H9 (cell line): ENCODE measurements around the gene CCBE1. TPM values are rescaled to one million over a fixed set of nuclear protein-coding genes. Genes with fewer than 3 reads are reported as not detected.

Source experiments
- DNase-seq: peaks from one replicate; pipeline ENCODE4 v3.0.0-alpha.2; 2017
- H2AFZ ChIP-seq: one replicate; pipeline ENCODE4 v1.6.1; 2013; ENCODE audit warnings: mild to moderate bottlenecking, low read length, control low read depth, moderate library complexity
- H2AK5ac ChIP-seq: 2 replicates; pipeline ENCODE4 v1.6.1; 2013; ENCODE audit warnings: low read length, control low read depth, mixed read lengths; ENCODE audit not compliant: insufficient read length
- H2BK120ac ChIP-seq: one replicate; pipeline ENCODE4 v1.6.1; 2013; ENCODE audit warnings: low read depth, mild to moderate bottlenecking, low read length, control low read depth, inconsistent platforms; ENCODE audit not compliant: poor library complexity, severe bottlenecking
- H2BK12ac ChIP-seq: 2 replicates; pipeline ENCODE4 v1.6.1; 2013; ENCODE audit warnings: low read length, control low read depth, mixed read lengths, low read depth; ENCODE audit not compliant: insufficient read length
- H2BK15ac ChIP-seq: 2 replicates; pipeline ENCODE4 v1.6.1; 2013; ENCODE audit warnings: low read depth, low read length, control low read depth
- H2BK20ac ChIP-seq: one replicate; pipeline ENCODE4 v1.6.1; 2013; ENCODE audit warnings: low read depth, mild to moderate bottlenecking, low read length, control low read depth, inconsistent platforms; ENCODE audit not compliant: poor library complexity, severe bottlenecking
- H2BK5ac ChIP-seq: 2 replicates; pipeline ENCODE4 v1.6.1; 2013; ENCODE audit warnings: low read length, control low read depth, mixed read lengths; ENCODE audit not compliant: insufficient read length
- H3K14ac ChIP-seq: 2 replicates; pipeline ENCODE4 v1.6.1; 2013; ENCODE audit warnings: low read length, control low read depth; ENCODE audit not compliant: insufficient read depth
- H3K18ac ChIP-seq: 2 replicates; pipeline ENCODE4 v1.6.1; 2013; ENCODE audit warnings: low read depth, mild to moderate bottlenecking, mixed read lengths, low read length, control low read depth; ENCODE audit not compliant: insufficient read length
- H3K23ac ChIP-seq: 2 replicates; pipeline ENCODE4 v1.6.1; 2013; ENCODE audit warnings: low read length, control low read depth, mixed read lengths, low read depth; ENCODE audit not compliant: insufficient read length
- H3K23me2 ChIP-seq: 2 replicates; pipeline ENCODE4 v1.6.1; 2013; ENCODE audit warnings: low read depth, mild to moderate bottlenecking, mixed read lengths, low read length, control low read depth; ENCODE audit not compliant: insufficient read length, poor library complexity, severe bottlenecking
- H3K27ac ChIP-seq: 2 replicates; pipeline ENCODE4 v1.5.1; 2013; ENCODE audit warnings: low read length, control low read depth, mixed read lengths, low read depth; ENCODE audit not compliant: insufficient read length
- H3K27me3 ChIP-seq: 2 replicates; pipeline ENCODE4 v1.6.1; 2013; ENCODE audit warnings: low read length, control low read depth, inconsistent platforms; ENCODE audit not compliant: insufficient read depth
- H3K4ac ChIP-seq: 2 replicates; pipeline ENCODE4 v1.6.1; 2013; ENCODE audit warnings: low read depth, mild to moderate bottlenecking, control low read depth, inconsistent platforms, low read length, moderate library complexity
- H3K4me1 ChIP-seq: 2 replicates; pipeline ENCODE4 v1.6.1; 2013; ENCODE audit warnings: low read length, control low read depth, inconsistent platforms; ENCODE audit not compliant: insufficient read depth
- H3K4me2 ChIP-seq: 2 replicates; pipeline ENCODE4 v1.6.1; 2013; ENCODE audit warnings: low read length, control low read depth, mixed read lengths; ENCODE audit not compliant: insufficient read length, insufficient read depth
- H3K56ac ChIP-seq: 2 replicates; pipeline ENCODE4 v1.6.1; 2013; ENCODE audit warnings: low read depth, mild to moderate bottlenecking, mixed read lengths, low read length, control low read depth; ENCODE audit not compliant: insufficient read length
- H3K79me1 ChIP-seq: 2 replicates; pipeline ENCODE4 v1.6.1; 2013; ENCODE audit warnings: low read depth, mild to moderate bottlenecking, moderate library complexity, low read length, control low read depth, inconsistent platforms; ENCODE audit not compliant: insufficient read depth, poor library complexity, severe bottlenecking
- H3K79me2 ChIP-seq: 2 replicates; pipeline ENCODE4 v1.6.1; 2013; ENCODE audit warnings: low read length, control low read depth, inconsistent platforms; ENCODE audit not compliant: insufficient read depth
- H3K9ac ChIP-seq: 2 replicates; pipeline ENCODE4 v1.6.1; 2013; ENCODE audit warnings: low read length, control low read depth, mixed read lengths; ENCODE audit not compliant: insufficient read length; ENCODE audit errors: extremely low read depth
- H3K9me3 ChIP-seq: one replicate; pipeline ENCODE4 v1.6.1; 2013; ENCODE audit warnings: low read depth, low read length, inconsistent platforms; ENCODE audit not compliant: control insufficient read depth
- H3T11ph ChIP-seq: one replicate; pipeline ENCODE4 v1.6.1; 2013; ENCODE audit warnings: mild to moderate bottlenecking, low read length, control low read depth, inconsistent platforms
- H4K20me1 ChIP-seq: one replicate; pipeline ENCODE4 v1.6.1; 2013; ENCODE audit not compliant: control insufficient read depth, insufficient read length, insufficient read depth
- H4K5ac ChIP-seq: 2 replicates; pipeline ENCODE4 v1.6.1; 2013; ENCODE audit warnings: low read depth, mild to moderate bottlenecking, mixed read lengths, low read length, control low read depth; ENCODE audit not compliant: insufficient read length
- H4K8ac ChIP-seq: replicated peaks from 2 replicates; pipeline ENCODE4 v1.6.1; 2013; ENCODE audit warnings: low read length, control low read depth, mixed read lengths, low read depth; ENCODE audit not compliant: insufficient read length
- H4K91ac ChIP-seq: 2 replicates; pipeline ENCODE4 v1.6.1; 2013; ENCODE audit warnings: low read depth, mild to moderate bottlenecking, moderate library complexity, mixed read lengths, low read length, control low read depth; ENCODE audit not compliant: insufficient read length
- H3K27ac Mint-ChIP-seq, 3 experiments: 2 replicates in 2 of 3; 3 replicates in 1 of 3; pipeline ENCODE4 v1.8.0; 2020 to 2021; ENCODE audit warnings: mixed read lengths in 3 of 3, mild to moderate bottlenecking in 1 of 3, moderate library complexity in 1 of 3
- H3K27me3 Mint-ChIP-seq: 2 replicates; pipeline ENCODE4 v1.8.0; 2021; ENCODE audit warnings: low read depth, mild to moderate bottlenecking, moderate library complexity, mixed read lengths
- H3K36me3 Mint-ChIP-seq, 3 experiments: 2 replicates in 2 of 3; 3 replicates in 1 of 3; pipeline ENCODE4 v1.8.0; 2020 to 2021; ENCODE audit warnings: low read depth in 3 of 3, mixed read lengths in 3 of 3; ENCODE audit not compliant: insufficient read depth in 1 of 3
- H3K4me1 Mint-ChIP-seq, 2 experiments: 2 replicates each; pipeline ENCODE4 v1.8.0; 2020; ENCODE audit warnings: mixed read lengths in 2 of 2
- H3K4me3 Mint-ChIP-seq, 2 experiments: 2 replicates in 1 of 2; 3 replicates in 1 of 2; pipeline ENCODE4 v1.8.0; 2020 to 2021; ENCODE audit warnings: mild to moderate bottlenecking in 2 of 2, mixed read lengths in 2 of 2, moderate library complexity in 1 of 2
- H3K9me3 Mint-ChIP-seq, 2 experiments: 2 replicates in 1 of 2; 3 replicates in 1 of 2; pipeline ENCODE4 v1.8.0; 2020; ENCODE audit warnings: mild to moderate bottlenecking in 2 of 2, mixed read lengths in 2 of 2, moderate library complexity in 1 of 2
- CTCF ChIP-seq: fragments of 200-600 bp; sonication (generic); conservative IDR thresholded peaks from 3 replicates; pipeline ENCODE4 v1.8.0; 2021; ENCODE audit warnings: antibody characterized with exemption, mild to moderate bottlenecking
- WGBS: extraction: QIAGEN DNeasy Blood & Tissue Kit; methylation state at CpG from one replicate; pipeline ENCODE4 v1.1.7; 2013; ENCODE audit warnings: missing lambda C conversion rate, low lambda C conversion rate, mixed read lengths; ENCODE audit not compliant: insufficient read length; ENCODE audit errors: extremely low coverage; 5-methylcytosine and 5-hydroxymethylcytosine counted together
- total RNA-seq: library from RNA; stranded (reverse); gene quantifications from 2 replicates; pipeline ENCODE4 v1.2.1, GENCODE V29; 2021

The CCBE1 gene
- total RNA-seq, 1 experiment from 2014 or later: 0.39 TPM

DNA sequence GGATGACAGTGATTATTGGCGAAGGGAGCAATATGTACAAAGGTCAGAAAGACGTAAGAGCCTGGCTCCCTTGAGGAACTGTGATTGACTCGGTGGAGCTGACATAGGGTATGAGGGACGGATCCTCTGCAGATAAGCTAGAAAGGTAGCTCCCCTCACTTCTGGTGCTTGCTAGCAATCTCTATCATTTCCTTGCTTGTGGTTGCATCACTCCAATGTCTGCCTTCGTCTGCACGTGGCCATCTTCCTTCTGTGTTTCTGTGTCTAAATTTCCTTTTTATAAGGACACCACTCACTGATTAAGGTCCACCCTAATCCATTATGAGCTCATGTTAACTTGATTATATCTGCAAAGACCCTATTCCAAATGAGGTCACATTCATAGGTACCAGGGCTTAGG, 315.3 kb downstream of the CCBE1 start:
- H3K9ac ChIP-seq: no peak overlapping the region
- no peaks in the 10 kb centered on the region for H3K79me2 ChIP-seq
- no peak overlapping the region for H2AFZ ChIP-seq
- no CpG with 5 or more reads among the region's 6 CpGs for WGBS
- no peak for TF ChIP-seq CTCF
- no peak overlapping the region for H2BK5ac ChIP-seq
- H4K5ac ChIP-seq: no peak overlapping the region
- no peak overlapping the region for H2BK20ac ChIP-seq
- no peaks in the 10 kb centered on the region for H3K27me3 ChIP-seq
- peaks cover 62% of the 10 kb centered on the region for H3K27me3 Mint-ChIP-seq
- no peak overlapping the region for H2BK120ac ChIP-seq
- no peak overlapping the region for H3K4ac ChIP-seq
- H2AK5ac ChIP-seq: no peak overlapping the region
- H3K79me1 ChIP-seq: no peaks in the 10 kb centered on the region
- no peak overlapping the region for H3T11ph ChIP-seq
- H3K27ac ChIP-seq: no peak overlapping the region
- H4K91ac ChIP-seq: no peak overlapping the region
- no peaks in the 10 kb centered on the region for H3K9me3 ChIP-seq
- H2BK15ac ChIP-seq: no peak overlapping the region
- peaks cover 14 to 38% of the 10 kb centered on the region in 2 experiments for H3K4me1 Mint-ChIP-seq
- no peak overlapping the region for H3K27ac Mint-ChIP-seq
- no peaks in the 10 kb centered on the region for H3K23me2 ChIP-seq
- no peaks in the 10 kb centered on the region for H3K36me3 Mint-ChIP-seq
- no peaks in the 10 kb centered on the region for H4K20me1 ChIP-seq
- no peak overlapping the region for H3K4me3 Mint-ChIP-seq
- H3K56ac ChIP-seq: no peak overlapping the region
- no peak overlapping the region for H4K8ac ChIP-seq
- DNase-seq: no peak
- H3K14ac ChIP-seq: no peak overlapping the region
- H3K23ac ChIP-seq: no peak overlapping the region
- no peaks in the 10 kb centered on the region for H3K4me1 ChIP-seq
- H3K9me3 Mint-ChIP-seq: no peaks in the 10 kb centered on the region; a peak in 2 of 5 replicates
- H3K18ac ChIP-seq: no peak overlapping the region
- H2BK12ac ChIP-seq: no peak overlapping the region
- no peak overlapping the region for H3K4me2 ChIP-seq

Other genes starting within 250 kb of the CCBE1 start
- 149 and 152 TPM in 2 replicates for gene PMAIP1, start 202.6 kb upstream of the CCBE1 start, total RNA-seq